ENCODE results near the gene SFTPA1. TPM values are rescaled to one million over a fixed set of nuclear protein-coding genes. Genes with fewer than 3 reads are reported as not detected.

SFTPA1 gene
- total and polyA plus RNA-seq, 2 experiments from 2014 or later = not detected

- ATAC-seq (no peak), DNase-seq (ENCODE audit: low spot score) (no peak)
- no peak overlapping the region for H3K27ac ChIP-seq (ENCODE audit: low read depth)
- no peaks in the 10 kb centered on the region for H3K79me2 ChIP-seq (replicated peaks; ENCODE audit: insufficient read depth)
- H3K27me3 Mint-ChIP-seq (ENCODE audit: insufficient read depth, low read depth, poor library complexity) = peaks cover 2% of the 10 kb centered on the region
- H3K4me1 Mint-ChIP-seq = no peaks in the 10 kb centered on the region
- H3K4me3 Mint-ChIP-seq = no peak overlapping the region
- H3K4me1 ChIP-seq (ENCODE audit: insufficient read depth) = no peaks in the 10 kb centered on the region
- no peaks in the 10 kb centered on the region for H3K36me3 ChIP-seq (ENCODE audit: insufficient read depth)
- H3K9me3 Mint-ChIP-seq = no peaks in the 10 kb centered on the region
- no peak overlapping the region for H3K4me2 ChIP-seq
- TF ChIP-seq ZNF462 (CRISPR knock-in tag; IDR thresholded peaks at IDR 0.05) = no peak
- no peak for TF ChIP-seq CREB1 (CRISPR knock-in tag; IDR thresholded peaks at IDR 0.05; ENCODE audit: low read depth)
- no peak for TF ChIP-seq ETS1 (IDR thresholded peaks at IDR 0.05)
- TF ChIP-seq NANOG (IDR thresholded peaks at IDR 0.05; ENCODE audit: borderline replicate concordance) = no peak
- no peak for TF ChIP-seq EZH2phosphoT487 (IDR thresholded peaks at IDR 0.05; ENCODE audit: unreplicated experiment)
- no peak for TF ChIP-seq STAT1 (IDR thresholded peaks at IDR 0.05; ENCODE audit: unreplicated experiment)
- no peak for TF ChIP-seq JUNB (IDR thresholded peaks at IDR 0.05; ENCODE audit: unreplicated experiment)
- TF ChIP-seq ZNF331 (CRISPR knock-in tag; IDR thresholded peaks at IDR 0.05; ENCODE audit: low read depth) = no peak
- TF ChIP-seq EZH2 (IDR thresholded peaks at IDR 0.05; ENCODE audit: low read depth, unreplicated experiment) = no peak
- no peak for TF ChIP-seq CTCF (conservative IDR thresholded peaks at IDR 0.05; ENCODE audit: low read depth in 2 of 2)
- TF ChIP-seq ZNF114 (CRISPR knock-in tag; IDR thresholded peaks at IDR 0.05) = no peak
- no peak for TF ChIP-seq POLR2AphosphoS5 (IDR thresholded peaks at IDR 0.05; ENCODE audit: low read depth)
- no peak for TF ChIP-seq REST (IDR thresholded peaks at IDR 0.05; ENCODE audit: unreplicated experiment)
- no peaks in the 10 kb centered on the region for H3K9me2 ChIP-seq (ENCODE audit: insufficient read depth)
- no peaks in the 10 kb centered on the region for H3K27me3 ChIP-seq (ENCODE audit: insufficient read depth)
- H3F3A ChIP-seq (replicated peaks; ENCODE audit: low read depth) = no peaks in the 10 kb centered on the region
- H3K4me3 ChIP-seq = no peak overlapping the region
- no peak overlapping the region for H2AFZ ChIP-seq
- no peaks in the 10 kb centered on the region for H4K20me1 ChIP-seq (replicated peaks; ENCODE audit: insufficient read depth)
- H3K27ac Mint-ChIP-seq = no peak overlapping the region
- no peaks in the 10 kb centered on the region for H3K36me3 Mint-ChIP-seq (ENCODE audit: low read depth)
Measured at GRCh38 chr10:79588800-79589199, 21.9 kb upstream of the SFTPA1 start.

All from GM23338 (cell line).